Stimulated activated CD4-positive, alpha-beta T cell treated with anti-CD3 and anti-CD28 coated beads, Interleukin-4, amount 100 ng/mL, for 1 hour (primary cell): ENCODE measurements around the gene PGBD5.

Source experiments
- DNase-seq: peaks from one replicate; pipeline ENCODE4 v3.0.0-alpha.2; 2020

The PGBD5 gene

DNA sequence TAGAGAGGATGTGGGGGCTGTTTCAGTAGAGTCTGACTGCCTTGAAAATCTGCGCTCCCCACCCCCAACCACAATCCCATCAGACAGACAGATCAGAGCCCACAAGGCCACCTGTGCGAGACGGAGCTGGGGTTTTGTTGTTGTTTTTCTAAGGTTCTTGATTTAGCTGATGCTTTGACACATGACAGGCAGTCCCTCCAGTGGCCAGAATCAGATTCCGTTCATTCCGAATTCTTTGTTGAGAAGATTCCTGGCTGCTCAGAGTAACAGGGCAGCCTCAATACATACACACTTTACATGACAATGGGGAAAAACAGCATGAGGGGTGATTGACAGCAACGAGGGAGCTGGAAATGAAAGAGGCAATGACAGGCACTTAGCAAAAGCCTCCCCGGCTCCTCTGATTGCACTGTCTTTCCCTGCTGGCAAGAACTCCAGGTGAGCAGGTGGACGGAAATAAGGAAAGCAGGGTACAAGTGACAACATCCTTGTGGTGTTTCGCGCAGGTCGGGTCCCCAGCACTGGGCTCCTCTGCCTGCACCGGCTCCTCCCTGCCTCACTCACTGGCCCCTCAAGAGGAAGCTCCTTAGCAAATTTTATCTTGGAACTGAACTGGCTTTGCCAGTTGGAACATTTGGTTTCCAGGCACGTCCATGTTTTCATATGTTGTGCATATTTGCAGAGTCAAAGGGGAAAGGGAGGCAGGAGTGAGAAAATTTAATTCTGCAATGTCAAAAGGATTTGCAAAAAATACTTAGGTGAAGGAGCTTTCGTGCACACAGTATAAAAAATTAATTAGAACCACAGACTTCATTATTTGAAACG lies 148.7 kb downstream of the PGBD5 start:
- no peak for DNase-seq

DNA sequence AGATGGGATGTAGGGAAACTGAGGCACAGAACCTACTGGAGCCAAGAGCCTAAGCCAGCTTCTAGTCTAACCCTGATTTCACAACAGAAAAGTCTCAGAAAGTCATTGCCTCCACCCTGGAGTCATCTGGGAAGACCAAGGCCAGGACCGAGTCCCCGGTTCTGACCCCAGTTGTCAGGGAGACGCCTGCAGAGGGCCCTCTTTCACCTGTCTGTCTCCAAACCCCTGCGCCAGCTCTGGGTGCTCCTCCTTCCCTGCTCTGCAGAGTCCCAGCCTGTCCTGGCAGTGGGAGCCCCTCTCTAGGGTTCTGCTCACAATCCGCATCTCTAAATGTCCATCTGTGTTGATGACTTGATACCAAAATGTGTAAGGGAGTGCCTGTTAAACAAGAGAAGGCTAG lies 149.7 kb downstream of the PGBD5 start:
- DNase-seq, result no peak

DNA sequence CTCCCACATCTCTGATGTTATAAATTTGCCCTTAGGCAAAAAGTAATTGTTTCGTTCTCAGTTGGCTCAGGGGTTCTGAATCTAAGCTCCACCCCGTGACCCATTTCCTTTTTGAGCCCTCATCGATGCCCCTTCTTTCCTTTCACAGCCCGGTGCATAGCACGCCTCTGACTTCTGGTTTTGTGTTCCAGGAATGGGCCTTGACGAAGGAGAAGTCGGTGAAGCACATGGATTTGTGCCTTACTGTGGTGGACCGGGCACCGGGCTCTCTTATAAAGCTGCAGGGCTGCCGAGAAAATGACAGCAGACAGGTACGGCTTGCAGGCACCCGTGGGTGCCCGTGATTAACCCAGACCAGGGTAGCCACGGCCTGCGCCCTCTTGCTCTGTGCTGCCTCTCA lies 151.9 kb downstream of the PGBD5 start:
- no peak for DNase-seq

DNA sequence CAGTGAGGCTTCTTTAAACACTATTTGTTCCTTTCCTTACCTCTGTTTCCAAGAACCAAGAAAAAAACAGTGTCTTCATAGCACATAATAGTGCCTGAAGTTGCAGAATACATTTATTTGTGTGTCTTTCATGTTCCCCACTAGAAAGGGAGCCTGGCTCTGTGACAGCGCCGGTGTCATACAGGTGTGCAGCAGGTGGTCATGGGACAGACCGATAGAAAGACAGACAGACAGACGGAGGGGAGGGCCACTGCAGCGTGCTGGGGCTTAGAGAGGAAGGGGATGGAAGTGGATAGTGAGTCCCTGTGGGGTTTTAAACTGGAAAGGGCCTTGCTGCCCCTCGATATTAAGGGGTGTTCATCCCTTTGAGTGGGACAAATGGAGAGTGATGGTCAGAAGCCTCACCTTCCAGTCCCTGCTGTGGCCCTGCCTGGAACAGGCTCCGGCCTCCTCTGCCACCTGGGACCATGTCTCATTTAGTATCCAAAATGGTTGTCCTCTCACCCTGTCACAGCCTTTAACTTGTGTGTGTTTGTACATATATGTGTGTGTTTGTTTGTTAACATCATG lies 152.9 kb downstream of the PGBD5 start:
- no peak for DNase-seq

DNA sequence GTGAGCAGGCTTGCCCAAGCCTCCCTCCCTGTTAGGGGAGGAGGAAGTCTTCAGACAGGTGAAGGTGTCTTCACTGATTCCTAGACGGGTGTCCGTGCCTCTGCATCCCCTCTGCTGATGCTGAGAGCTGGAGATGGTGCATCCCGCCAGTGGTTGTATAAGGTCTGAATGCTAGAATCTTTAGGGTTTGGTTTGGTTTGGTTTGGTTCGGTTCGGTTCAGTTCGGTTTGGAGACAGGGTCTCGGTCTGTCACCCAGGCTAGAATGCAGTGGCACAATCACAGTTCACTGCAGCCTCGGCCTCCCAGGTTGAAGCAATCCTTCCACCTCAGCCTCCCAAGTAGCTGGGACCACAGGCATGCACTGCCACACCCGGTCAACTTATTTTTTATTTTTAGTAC lies 153.6 kb downstream of the PGBD5 start:
- no peak for DNase-seq

DNA sequence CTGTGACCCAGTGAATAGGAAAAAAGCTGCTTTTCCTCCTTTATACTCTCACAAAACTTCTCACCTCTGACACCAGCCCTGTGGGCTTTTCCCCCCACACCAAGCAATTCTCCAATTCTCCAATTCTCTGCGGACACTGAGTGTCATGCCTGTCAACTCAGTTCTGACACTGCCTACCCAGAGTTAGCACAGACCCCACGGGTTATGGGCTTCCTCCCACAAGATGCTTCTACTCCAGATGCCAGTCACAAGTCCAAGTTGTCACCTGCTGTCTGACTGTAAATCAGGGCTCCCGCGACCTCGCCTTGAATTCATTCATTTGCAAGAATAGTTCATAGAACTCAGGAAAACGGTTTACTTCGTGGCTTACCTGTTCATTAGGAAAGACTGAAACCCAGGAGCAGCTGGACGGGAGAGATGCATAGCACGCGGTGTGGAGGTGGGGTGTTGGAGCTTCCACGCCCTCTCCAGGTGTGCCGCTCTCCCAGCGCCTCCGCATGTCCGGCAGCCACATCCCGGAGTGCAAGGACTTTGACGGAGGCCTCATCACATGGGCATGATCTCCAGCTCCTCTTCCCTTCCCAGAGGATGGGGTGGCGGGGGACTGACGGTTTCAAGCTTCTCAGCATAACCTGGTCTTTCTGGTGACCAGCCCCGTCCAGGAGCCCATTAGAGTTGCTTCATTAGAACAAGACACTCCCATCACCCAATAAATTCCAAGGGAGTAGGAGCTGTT lies 154.7 kb downstream of the PGBD5 start:
- no peak for DNase-seq

DNA sequence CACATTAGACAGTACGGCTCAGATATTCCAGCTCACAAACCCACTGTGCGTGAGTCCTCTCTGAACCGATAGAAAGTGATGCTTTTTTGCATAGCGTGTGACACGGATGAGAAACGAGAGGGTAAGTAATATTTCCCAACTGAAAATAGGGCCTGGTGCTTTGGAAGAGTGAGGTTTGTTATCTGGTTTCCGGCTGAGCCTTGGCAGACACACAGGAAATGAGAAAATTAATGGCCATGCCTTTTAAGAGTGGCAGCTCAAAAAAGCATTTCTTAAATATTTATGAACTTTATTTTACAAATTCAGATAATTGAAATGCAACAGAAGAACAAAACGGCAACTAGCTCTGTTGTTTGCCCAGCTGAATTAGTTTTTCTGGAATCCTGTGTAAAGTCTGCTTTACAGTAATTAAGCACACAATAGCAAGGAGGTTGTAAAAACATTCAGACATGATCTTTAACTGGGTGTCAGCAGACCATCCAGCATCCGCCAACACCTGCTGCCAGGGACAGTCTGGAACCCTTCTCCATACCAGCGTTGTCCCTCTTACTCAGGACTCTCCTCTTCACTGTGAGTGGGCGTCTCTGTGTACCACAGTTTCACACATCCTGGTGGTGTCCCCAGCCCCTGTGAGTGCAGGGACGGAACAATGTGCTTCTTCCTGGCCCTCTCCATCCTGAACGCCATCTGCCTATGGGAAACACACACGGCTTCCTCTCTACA lies 155.4 kb downstream of the PGBD5 start:
- DNase-seq, result no peak

DNA sequence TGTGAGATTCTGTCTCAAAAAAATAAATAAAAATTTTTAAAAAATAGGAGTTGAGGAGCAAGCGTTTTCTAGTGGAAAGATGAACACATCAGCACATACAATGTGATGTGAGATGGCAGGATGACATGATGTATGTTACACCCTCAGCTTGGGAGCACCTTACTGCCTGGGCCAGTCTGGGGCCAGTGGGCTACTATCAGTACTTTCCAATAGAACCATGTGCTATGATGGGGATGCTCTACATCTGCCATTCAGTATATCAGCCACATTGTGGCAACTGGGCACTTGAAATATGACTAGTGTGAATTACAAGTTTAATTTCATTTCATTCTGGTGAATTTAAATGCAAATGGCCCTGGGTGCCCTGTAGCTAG lies 156.0 kb downstream of the PGBD5 start:
- DNase-seq, result no peak

DNA sequence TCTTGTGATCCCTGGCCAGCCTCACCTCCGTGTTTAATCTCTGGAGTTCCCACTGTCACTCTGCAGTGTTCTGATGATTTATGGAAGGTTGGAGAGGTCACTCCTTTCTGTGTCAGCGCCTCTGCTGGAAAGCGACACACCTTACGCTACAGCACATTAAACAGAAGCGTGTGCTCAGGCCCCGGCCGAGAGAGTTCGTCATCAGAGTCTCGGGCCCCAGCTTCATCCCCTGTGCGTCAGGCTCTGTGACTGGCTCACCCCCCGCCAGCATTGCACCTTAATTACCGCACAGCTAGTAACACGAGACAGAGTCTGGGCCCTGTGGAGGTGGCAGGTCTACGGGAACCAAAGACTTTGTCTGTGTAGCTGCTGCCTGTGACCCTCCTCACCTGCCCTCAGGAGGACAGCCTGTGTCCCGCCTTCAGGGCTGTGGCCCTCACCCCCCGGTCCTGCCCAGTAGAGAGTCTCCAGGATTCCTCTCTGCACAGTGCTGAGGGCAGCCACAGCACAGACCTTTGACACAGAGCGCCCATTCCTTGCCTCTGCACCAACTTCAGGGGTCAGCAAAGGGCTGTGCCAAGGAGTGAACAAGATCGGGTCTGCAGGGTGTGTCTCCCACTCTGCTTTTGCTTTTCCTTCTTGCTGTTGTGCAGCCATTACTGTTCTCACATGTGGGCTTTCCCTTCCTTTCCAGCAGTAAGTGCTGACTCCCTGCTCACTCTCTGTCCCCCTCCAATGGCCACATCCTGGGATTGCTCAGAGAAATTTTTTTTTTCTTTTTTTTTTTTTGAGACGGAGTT lies 157.6 kb downstream of the PGBD5 start:
- no peak for DNase-seq

DNA sequence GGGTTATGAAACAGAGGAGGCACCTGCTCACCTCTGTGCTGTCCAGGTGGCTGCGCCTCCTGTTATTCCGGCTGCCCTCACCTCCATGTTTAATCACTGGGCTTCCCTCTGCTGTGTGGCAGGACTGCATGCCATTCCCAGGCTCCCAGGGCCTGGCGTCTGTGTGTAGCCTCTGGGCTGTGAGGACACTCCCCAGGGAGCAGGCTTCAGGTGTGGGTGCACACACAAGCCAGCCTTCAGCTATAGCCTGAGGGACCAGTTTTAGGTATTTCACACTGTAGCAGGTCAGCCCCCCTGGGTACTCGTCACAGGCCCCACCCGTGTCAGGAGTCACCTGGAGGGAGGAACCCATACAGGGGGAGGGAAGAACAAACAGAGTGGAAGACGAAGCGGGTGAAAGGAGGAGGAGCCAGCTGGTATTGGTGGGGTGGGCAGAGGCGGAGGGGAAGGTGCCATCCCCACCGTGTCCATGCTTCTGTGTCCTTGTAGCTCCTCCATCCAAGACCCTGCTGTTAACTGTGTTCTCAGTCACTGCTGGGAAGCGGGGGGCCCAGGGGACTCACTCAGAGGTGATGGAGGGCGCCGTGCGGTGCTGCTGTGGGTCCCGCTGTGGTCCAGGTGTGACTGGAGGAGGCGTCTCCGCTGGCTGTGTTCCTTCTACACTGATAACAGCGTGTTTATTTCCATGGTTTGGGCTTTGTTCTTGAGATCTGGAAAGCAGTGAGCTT lies 158.6 kb downstream of the PGBD5 start:
- DNase-seq, result no peak

DNA sequence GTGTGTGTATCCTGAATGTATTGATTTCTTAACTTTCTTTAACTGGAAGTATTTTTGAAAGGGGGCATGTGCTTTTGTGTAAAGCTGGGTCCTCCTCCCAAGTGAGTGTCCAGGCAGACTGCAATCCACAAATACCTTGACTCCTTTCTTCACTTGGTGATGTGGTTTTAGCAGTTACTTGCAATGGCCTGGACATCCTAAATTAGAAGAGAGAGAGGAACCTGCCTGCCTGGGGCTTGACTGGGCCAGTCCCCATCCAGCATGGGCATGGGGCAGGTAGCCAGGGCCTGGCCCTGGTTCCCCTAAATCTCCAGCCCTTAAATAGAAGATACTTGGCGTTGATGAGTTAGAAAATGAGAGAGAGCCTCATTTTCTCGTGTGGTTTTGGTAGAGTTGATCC lies 159.7 kb downstream of the PGBD5 start:
- no peak for DNase-seq

DNA sequence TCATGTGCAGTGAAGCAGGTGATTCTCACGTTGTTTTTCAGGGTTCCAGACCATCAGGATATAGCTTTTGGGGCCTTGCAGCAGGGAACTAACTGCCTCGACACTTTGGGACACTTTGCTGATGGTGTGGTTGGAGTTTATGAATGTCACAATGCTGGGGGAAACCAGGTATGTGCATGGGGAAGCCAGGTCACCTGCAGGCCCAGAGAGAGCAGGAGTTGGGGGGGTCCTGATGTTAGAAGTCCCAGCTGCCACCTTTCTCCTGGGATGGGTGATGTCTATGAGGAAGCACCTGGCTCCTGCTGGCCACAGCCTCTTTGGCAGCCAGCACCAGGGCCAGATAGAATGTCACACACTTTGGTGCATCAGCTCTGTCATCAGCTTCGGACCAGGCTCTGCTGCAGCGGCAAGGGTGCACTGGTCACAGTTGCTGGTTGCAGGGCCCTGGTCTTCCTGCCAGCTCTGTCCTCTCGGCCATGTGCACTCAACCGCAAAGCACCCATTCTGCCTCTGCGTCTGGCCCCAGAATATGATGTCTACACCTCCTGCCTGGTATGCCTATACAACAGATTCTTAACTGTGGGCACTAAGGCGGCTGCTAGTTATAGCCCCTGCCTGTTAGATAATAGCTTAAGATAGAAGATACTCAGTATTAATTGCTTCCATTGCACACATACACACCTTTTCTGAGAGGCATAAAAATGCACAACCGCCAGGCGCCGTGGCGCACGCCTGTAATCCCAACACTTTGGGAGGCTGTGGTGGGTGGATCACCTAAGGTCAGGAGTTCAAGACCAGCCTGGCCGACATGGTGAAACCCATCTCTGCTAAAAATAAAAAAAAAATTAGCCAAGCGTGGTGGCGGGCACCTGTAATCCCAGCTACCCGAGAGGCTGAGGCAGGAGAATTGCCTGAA lies 160.7 kb downstream of the PGBD5 start:
- no peak for DNase-seq
